IPS-NIHi7 (cell line): ENCODE results near the gene CAV3.
A peak's percentile ranks its signal among the peaks of the same experiment; 100 is the strongest.

Experiments
- DNase-seq: peaks from one replicate; pipeline ENCODE4 v3.0.0; 2012; ENCODE audit warnings: mixed read lengths; ENCODE audit errors: extremely low spot score

CAV3 gene

DNA sequence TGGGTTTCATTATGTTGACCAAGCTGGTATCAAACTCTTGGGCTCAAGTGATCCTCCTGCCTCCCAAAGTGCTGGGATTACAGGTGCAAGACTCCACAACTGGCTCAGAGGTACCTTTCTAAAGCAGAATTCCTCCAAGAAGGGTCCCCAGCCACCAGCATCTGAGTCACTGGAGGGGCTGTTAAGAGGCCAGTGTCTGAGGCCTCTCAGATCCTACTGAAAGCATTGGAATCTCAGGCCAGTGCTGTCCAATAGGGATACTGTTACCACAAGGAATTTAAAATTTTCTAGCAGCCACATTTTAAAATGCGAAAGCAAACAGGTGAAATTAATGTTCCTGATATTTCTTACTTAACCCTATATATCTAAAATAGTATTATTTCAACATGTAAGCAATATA is 1.3 kb downstream of the CAV3 start:
- no peak for DNase-seq

DNA sequence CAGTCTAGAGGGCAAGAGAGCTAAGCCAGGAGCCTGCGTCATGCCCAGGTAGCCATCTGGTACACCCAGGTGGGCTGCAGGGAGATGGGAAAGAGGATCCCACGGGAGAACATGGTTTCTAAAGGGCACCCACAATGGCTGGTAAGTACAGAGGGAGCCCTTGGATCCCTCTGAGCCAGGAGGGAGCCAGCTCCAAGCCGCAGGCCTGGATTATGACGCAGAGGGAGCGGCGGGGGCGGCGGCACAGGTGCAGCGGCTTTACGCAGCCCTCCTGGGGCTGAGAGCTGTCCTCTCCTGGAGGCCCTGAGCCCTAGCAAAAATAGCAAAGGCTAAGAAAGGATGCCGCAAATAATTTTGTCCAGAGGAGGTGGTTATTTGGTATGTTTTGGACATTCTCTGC is 2.8 kb downstream of the CAV3 start:
- no peak for DNase-seq

DNA sequence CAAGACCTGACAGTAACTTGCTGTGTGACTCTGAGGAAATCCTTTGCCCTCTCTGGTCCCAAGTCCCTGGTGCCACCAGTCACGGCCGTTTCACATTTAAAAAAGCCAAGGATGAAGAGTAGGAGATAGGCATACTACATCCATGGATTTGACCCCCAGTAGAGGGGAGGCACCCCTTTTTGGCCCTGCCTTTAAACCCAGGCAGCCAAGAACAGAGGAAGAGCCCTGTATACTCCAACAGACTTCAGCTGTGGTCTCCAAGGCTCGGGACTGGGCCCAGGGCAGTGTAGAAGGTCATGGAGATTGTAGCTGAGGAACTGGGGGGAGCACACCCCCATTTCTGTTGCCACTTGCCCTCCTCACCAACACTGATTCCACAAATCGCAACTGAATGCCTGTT is 3.7 kb downstream of the CAV3 start:
- no peak for DNase-seq

DNA sequence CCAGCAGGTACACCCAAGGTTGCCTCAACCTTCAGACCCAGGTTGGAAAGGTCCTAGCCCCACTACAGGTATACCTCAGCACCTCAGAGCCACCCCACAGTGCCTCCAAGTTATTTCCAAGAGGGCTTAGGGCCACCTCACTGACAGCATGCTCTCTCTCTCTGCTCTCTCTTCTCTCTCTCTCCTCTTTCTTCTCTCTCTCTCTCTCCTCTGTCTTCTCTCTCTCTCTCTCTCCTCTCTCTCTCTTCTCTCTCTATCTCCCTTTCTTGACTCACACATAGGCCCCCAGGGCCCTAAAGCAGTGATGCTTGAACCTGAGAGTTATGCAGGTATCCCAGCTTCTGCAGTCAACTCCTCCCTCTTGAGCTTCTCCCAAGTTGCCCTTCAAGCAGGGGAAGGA is 4.2 kb downstream of the CAV3 start:
- DNase-seq, result no peak

DNA sequence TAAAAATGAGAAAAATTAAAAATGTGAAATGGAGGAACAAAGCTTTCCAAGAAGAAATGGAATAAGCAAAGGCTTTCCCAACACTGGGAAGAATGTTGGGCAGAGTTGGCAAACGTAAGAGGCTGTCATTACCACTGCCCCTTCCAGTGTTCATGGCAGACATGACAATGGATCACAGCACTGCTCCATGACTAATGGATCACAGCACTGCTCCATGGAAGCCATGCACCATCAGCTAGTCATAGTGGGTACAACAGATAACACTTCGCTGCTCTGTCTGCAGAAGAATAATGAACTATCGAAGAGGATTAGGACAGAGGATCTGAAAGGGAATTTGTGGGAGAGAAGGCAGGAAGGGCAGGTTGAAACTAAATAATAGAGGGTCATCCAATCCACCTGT is 5.0 kb downstream of the CAV3 start:
- DNase-seq, result no peak

DNA sequence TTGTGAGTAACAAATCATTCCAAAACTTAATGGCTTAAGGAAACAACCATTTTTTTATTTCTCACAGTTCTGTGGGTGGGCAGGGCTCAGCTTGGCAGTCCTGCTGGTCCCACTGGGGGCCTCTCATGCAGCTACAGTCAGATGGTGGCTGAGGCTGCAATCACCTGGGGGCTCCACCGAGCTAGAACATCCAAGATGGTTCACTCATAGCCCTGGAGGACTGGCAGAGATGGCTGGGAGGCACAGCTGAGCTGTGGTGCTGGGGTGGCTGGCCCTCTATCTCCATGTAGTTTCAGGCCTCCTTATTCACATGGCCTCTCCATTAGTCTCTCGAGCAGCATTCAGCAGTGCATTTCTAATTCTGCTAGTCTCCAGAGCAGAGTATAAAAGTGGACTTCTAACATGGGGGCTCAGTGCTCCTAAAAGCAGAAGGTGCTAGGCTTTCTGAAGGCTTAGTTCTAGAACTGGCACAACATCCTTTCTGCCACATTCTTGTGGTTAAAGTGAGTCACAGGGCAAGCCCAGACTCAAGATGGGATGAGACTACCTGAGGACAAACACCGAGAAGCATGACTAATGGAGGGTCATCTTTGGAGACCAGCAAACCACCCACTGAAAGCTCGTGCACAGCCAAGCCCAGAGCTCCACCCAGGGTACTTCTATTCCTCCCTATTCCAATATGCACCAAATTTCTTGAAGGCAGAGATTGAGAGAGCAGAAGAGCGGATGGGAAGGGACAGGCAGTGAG is 6.3 kb downstream of the CAV3 start:
- DNase-seq, result no peak

DNA sequence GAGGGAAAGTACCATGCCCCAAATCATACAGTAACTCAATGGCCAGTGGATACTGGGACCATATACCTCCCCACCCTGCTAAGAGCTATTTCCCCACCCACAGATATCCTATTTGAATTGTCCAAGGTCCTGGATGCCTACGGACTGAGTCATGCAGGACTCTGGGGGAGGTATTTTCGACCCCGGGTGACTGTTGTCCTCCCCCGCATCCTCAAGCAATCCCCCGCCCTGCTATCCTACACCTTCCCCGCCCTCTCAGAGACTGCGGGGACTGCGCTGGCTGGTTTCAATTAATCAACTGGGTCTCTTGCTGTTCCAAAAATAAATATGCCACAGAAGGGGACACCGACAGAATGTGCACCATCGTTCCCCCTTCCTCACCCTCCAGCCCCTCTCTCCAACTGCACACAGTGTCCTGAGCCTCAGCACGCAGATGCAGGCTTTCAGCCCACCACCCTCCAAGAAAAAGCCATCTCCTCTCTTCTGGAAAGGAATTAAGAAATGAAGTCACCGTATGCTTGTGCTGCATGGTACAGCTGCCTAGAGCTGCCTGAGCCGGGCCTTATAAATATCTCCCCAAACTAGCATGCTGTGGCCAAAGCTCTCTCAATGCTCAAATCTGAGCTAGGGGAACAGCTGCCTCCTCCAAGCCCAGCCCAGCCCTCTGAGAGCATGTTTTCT is 8.1 kb downstream of the CAV3 start:
- peak; percentile 94 for DNase-seq

DNA sequence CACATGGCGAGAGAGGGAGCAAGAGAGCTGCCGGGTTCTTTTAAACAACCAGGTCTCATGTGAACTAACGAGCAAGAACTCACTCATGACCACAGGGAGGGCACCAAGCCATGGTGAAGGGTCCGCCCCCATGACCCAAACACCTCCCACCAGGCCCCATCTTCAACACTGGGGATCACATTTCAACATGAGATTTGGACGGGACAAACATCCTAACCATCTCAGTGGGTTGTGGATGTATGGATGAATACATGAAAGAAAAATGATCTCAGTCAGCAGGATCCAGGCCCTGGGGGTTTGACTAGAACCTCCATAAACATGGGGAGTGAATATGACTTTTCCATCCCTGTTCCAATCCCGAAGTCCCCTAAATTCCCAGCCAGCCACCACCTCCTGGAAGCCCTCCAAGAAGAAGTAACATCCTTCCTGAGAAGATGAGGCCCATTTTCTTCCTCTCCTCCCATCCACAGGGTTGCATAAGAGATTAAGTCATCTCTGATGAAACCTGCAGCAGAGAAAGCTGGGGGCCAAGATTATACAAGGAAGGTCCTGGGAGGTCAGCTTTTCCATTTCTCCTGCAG is 9.5 kb downstream of the CAV3 start:
- DNase-seq, result no peak

DNA sequence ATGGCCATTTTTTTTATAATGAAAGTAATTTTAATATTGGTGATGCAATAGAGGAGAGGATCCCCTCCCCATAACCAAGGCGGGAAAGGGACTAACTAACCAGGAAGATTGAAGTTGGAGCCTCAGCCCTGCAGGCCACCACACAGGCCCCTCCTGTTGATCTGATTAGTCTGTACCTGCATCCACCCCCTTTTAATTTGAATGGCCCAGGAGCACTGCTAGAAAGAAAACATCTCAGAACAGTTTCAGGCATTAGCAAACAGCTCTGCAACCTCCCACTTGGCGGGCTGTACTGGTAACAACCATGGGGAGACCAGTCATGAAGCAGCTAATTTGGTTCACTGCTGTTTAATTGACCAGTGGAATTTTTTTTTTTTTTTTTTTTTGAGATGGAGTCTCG is 10.3 kb downstream of the CAV3 start:
- DNase-seq, result peak; percentile 28

DNA sequence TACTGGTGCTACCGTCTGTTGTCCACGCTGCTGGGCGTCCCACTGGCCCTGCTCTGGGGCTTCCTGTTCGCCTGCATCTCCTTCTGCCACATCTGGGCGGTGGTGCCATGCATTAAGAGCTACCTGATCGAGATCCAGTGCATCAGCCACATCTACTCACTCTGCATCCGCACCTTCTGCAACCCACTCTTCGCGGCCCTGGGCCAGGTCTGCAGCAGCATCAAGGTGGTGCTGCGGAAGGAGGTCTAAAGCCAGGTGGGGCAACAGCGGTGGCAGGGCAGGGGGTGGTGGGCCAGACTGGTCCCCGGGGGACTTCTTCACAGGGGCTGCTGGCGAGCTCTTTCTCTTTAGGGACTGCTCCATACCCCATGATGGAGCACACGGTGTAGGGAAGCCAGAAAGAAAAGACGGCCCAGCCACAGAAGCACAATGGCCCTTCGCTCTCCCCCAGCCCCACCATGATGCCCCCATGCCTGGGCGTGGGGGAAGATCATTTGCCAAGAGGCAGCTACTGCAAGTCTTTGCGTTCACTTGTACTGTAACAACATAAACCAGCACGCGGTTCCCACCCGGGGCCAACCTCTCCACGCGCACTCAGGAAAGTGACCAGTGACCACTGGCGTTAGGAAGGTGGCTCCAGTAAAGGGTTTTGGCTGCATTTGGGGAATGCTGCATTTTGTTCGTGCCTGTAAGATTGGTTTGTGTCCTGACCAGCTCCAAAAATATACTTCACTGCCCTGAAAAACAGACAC is 12.2 kb downstream of the CAV3 start:
- DNase-seq, result no peak

DNA sequence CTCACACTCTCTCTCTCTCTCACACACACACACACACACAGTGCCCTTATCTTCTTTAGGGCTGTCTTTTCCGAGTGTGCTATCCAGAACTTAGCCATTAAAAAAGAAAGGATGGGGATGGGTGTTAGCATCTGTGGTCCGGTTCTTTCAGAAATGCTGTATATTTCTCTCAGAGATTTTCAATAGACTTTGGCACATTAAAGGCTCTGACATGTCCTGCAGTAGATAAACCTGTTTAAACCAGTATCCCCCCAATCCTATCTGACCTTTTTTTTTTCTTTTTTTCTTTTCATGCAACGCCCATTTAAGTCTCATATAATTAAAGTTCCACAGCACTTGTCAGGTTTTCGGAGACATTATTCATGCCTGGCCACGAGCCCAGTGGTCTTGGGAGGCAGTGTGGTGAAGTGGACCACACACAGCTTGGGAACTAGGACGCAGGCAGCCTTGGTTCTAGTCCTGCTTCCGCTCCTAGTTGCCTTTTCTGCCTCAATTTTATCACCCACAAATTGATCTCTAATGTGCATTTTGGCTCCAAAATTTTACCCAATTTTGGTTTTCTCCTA is 13.3 kb downstream of the CAV3 start:
- no peak for DNase-seq

DNA sequence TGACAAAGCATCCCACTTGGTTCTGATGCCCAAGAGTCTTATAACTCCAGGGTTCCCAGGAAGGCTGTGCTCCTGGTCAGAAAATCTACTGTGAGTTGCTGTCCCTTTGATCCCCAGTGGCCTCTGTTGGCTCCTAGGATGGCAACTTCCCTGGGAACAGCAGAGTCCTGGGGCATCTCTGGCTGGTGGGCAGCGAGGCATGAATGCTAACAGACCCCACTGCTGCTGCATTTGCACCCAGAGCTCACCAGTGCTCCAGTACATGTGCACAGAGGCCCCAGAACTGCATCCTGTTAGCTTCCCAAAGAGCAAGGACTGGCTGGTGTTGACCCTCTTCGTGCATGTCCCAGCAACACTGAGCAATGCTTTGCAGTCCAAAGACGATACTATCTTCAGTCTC is 15.7 kb downstream of the CAV3 start:
- DNase-seq, result no peak

DNA sequence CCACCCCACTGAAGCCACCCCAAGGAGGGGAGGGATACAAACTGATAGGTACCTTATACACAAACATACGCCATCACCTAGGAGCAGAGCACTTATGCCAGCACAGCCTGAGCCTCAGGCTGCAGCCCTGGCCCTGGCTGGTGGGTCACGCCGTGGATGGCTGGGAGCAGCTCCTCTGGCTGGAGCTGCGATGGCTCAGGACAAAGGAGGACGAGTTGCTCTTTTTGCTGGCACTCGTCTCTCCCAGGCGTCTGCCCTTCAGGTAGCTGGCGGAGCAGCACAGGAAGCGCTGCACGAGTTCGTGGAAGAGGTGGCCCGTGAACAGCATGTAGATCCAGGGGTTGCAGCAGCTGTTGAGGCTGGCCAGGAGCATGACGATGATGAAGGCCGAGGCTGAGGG is 19.2 kb downstream of the CAV3 start:
- no peak for DNase-seq

DNA sequence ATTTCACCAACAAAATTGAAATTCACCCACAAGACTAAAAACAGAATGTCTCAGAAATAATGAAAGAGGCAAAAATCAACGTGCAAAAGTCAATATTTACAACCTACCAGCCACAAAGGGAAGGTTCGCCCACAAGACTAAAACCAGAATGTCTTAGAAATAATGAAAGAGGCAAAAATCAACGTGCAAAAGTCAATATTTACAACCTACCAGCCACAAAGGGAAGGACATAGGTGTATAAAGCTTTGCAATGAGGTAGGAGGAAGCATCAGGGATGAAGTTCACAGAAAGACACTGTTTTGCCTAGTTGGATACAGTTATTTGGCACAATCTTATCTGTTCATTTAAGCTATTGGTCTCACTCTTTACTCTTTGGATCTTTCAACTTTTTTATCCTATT is 21.5 kb downstream of the CAV3 start:
- no peak for DNase-seq

DNA sequence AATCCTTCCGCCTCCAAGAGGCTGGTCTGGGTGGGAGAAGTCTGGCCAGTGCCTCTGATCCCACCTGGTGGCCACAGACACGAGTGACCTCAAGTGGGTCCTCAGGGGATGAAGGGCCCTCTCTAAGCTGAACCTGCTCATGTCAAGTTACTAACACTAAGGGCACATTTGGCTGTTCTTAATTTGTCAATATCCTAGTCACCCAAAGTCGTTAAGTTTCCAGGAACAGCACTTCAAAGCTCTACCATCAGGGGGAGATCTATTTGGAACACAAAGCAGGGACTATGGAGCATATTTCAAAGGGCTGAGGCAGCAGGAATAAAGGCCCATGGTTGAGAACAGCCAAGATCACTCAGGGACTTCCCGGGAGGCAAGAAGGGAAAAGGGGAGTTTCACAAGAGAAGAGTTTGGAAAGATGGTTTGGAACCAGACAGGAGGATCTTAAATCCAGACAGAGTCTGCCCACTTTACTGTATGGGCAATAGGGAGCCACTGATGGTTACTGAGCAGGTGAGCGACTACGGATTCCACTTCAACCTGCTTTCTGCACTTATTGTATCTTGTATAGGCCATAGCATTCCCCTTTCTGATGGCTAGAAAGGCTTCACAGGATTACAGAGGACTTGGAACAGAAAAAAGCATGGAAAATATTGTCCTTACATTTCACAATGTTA is 22.1 kb downstream of the CAV3 start:
- DNase-seq, result peak; percentile 52

DNA sequence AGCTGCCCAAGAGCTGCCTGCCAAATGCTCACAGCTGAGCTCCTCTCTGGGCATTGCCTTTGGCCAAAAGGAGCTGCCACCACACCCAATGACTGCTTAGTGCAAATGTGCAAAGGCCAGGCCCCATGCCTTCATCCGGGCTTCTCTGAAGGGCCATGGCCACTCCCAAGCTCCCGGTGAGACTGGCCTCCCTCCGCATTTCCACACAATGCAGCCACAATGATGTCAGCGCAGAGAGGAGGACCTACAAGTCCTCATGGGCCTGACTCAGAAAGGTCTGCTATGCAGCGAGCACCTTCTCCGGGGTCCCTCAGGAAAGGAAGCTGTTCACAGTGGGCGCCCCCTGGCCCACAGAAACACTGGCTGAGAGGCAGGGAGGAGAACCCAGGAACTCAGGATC is 23.1 kb downstream of the CAV3 start:
- no peak for DNase-seq

DNA sequence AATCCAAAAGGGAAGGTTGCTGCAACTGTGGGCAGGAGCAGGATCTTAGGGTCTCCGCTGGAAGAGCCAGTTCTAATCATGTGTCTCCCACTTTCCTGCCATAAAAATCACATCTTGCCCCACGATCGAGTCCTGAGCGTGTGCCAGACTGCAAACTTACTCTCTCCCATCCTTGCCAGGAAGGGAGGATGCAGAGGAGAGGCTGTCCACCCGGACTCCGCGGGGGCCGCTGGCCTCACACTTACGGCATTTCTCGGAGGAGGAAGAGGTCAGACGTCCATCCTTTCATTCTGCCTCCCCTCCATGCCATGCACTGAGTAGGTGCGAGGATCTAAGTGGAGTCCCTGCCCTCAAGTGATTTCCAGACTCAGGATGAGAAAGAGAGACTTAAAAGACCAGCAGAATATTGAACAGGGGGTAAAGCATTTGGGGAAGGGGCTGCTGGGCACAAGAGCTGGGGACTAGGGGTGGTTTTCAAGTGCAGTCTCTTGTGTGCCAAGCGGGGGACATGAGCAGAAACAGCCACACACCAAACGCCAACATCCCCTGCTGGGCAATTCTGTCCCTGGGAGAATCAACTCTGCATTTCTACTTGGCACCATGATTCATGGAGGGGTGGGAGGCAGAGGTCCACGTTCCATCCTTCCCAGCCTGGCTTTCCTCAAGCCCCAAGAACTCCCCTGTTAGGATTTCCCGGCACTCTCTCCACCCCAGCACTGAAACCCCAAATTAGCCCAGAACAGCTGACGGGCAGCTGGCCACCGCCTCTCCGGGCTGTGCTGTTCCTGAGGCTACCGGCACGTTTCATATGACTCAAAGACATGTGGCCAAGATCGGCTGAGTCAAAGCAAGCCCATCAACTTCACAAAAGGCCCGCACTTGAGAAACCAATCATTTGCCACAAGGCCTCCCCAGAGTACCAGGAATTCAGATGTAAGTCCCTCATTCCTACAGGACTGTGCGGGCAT is 24.2 kb downstream of the CAV3 start:
- DNase-seq, result no peak

DNA sequence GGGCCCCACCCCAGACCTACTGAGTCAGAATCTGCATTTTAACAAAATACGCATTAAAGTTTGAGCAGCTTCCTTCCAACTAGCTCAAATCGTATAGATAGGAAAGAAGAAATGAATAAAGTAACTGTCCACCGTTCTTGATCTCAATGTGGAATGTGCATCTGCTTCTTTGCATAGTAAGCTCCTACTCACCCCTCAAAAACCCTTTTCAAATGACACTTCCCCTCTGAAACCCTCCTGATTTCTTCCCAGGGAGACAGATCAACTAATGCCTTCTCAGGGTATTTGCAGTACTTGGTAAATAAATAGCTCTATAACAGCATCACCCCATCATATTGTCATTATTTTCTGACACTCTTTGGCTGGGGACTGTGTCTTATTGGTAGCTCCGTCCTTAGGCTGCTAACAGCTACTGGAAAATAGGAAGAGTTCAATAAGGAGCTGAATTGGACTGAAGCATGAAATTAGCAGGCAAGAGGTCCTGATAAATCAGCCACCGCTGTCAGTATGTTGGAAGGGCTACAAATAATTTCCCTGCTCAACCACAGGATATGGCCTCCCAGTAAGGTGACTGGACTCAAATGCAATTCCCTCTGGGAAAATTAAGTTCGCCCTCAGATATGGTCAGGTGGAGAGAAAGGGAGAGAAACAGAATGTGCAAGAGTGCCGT is 25.6 kb downstream of the CAV3 start:
- no peak for DNase-seq

DNA sequence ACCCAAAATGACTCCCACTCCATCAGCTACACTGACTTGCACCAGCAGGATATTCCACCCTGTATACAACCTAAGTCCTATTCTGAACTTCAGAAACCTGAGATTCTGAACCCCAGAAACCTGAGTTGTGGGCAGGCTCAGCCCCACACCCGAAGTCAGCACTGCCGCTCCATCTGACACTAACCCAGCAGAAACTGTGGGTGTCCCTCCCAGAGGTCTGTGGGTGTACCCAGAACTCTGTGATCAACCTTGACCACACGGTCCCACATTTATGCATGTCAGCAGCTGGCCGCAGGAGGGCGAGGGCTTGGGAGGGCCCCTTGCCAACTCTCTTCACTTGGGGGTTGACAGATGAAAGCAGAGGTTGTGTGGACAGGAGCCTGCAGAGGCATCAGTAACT is 26.5 kb downstream of the CAV3 start:
- DNase-seq, result no peak

DNA sequence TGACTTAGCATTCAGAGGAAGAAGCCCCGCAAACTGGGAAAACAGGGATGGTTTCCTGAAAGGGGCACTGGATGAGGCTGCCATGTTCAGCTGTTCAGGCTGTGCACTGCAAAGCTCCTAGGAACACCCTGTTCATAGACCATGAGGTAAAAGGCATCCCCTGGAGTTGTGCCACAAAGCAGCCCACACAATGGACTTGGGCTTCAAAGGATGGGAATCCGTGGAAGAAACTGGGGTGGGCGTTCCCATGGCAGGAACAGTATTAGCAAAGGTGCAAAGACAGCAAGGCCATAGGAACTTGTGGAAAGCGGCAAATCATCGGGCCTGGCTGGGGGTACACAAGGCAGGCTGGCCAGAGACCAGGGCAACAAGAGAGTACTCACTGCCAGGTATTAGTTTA is 26.9 kb downstream of the CAV3 start:
- DNase-seq, result no peak
